H9 (cell line): ENCODE results near the gene SAV1. TPM values are rescaled to one million over a fixed set of nuclear protein-coding genes. Genes with fewer than 3 reads are reported as not detected.
A peak's percentile ranks its signal among the peaks of the same experiment; 100 is the strongest.

Experiments
- DNase-seq: peaks from one replicate; pipeline ENCODE4 v3.0.0-alpha.2; 2017
- H2AFZ ChIP-seq: one replicate; pipeline ENCODE4 v1.6.1; 2013; ENCODE audit warnings: mild to moderate bottlenecking, low read length, control low read depth, moderate library complexity
- H2AK5ac ChIP-seq: 2 replicates; pipeline ENCODE4 v1.6.1; 2013; ENCODE audit warnings: low read length, control low read depth, mixed read lengths; ENCODE audit not compliant: insufficient read length
- H2BK120ac ChIP-seq: one replicate; pipeline ENCODE4 v1.6.1; 2013; ENCODE audit warnings: low read depth, mild to moderate bottlenecking, low read length, control low read depth, inconsistent platforms; ENCODE audit not compliant: poor library complexity, severe bottlenecking
- H2BK12ac ChIP-seq: 2 replicates; pipeline ENCODE4 v1.6.1; 2013; ENCODE audit warnings: low read length, control low read depth, mixed read lengths, low read depth; ENCODE audit not compliant: insufficient read length
- H2BK15ac ChIP-seq: 2 replicates; pipeline ENCODE4 v1.6.1; 2013; ENCODE audit warnings: low read depth, low read length, control low read depth
- H2BK20ac ChIP-seq: one replicate; pipeline ENCODE4 v1.6.1; 2013; ENCODE audit warnings: low read depth, mild to moderate bottlenecking, low read length, control low read depth, inconsistent platforms; ENCODE audit not compliant: poor library complexity, severe bottlenecking
- H2BK5ac ChIP-seq: 2 replicates; pipeline ENCODE4 v1.6.1; 2013; ENCODE audit warnings: low read length, control low read depth, mixed read lengths; ENCODE audit not compliant: insufficient read length
- H3K14ac ChIP-seq: 2 replicates; pipeline ENCODE4 v1.6.1; 2013; ENCODE audit warnings: low read length, control low read depth; ENCODE audit not compliant: insufficient read depth
- H3K18ac ChIP-seq: 2 replicates; pipeline ENCODE4 v1.6.1; 2013; ENCODE audit warnings: low read depth, mild to moderate bottlenecking, mixed read lengths, low read length, control low read depth; ENCODE audit not compliant: insufficient read length
- H3K23ac ChIP-seq: 2 replicates; pipeline ENCODE4 v1.6.1; 2013; ENCODE audit warnings: low read length, control low read depth, mixed read lengths, low read depth; ENCODE audit not compliant: insufficient read length
- H3K23me2 ChIP-seq: 2 replicates; pipeline ENCODE4 v1.6.1; 2013; ENCODE audit warnings: low read depth, mild to moderate bottlenecking, mixed read lengths, low read length, control low read depth; ENCODE audit not compliant: insufficient read length, poor library complexity, severe bottlenecking
- H3K27ac ChIP-seq: 2 replicates; pipeline ENCODE4 v1.5.1; 2013; ENCODE audit warnings: low read length, control low read depth, mixed read lengths, low read depth; ENCODE audit not compliant: insufficient read length
- H3K27me3 ChIP-seq: 2 replicates; pipeline ENCODE4 v1.6.1; 2013; ENCODE audit warnings: low read length, control low read depth, inconsistent platforms; ENCODE audit not compliant: insufficient read depth
- H3K4ac ChIP-seq: 2 replicates; pipeline ENCODE4 v1.6.1; 2013; ENCODE audit warnings: low read depth, mild to moderate bottlenecking, control low read depth, inconsistent platforms, low read length, moderate library complexity
- H3K4me1 ChIP-seq: 2 replicates; pipeline ENCODE4 v1.6.1; 2013; ENCODE audit warnings: low read length, control low read depth, inconsistent platforms; ENCODE audit not compliant: insufficient read depth
- H3K4me2 ChIP-seq: 2 replicates; pipeline ENCODE4 v1.6.1; 2013; ENCODE audit warnings: low read length, control low read depth, mixed read lengths; ENCODE audit not compliant: insufficient read length, insufficient read depth
- H3K56ac ChIP-seq: 2 replicates; pipeline ENCODE4 v1.6.1; 2013; ENCODE audit warnings: low read depth, mild to moderate bottlenecking, mixed read lengths, low read length, control low read depth; ENCODE audit not compliant: insufficient read length
- H3K79me1 ChIP-seq: 2 replicates; pipeline ENCODE4 v1.6.1; 2013; ENCODE audit warnings: low read depth, mild to moderate bottlenecking, moderate library complexity, low read length, control low read depth, inconsistent platforms; ENCODE audit not compliant: insufficient read depth, poor library complexity, severe bottlenecking
- H3K79me2 ChIP-seq: 2 replicates; pipeline ENCODE4 v1.6.1; 2013; ENCODE audit warnings: low read length, control low read depth, inconsistent platforms; ENCODE audit not compliant: insufficient read depth
- H3K9ac ChIP-seq: 2 replicates; pipeline ENCODE4 v1.6.1; 2013; ENCODE audit warnings: low read length, control low read depth, mixed read lengths; ENCODE audit not compliant: insufficient read length; ENCODE audit errors: extremely low read depth
- H3K9me3 ChIP-seq: one replicate; pipeline ENCODE4 v1.6.1; 2013; ENCODE audit warnings: low read depth, low read length, inconsistent platforms; ENCODE audit not compliant: control insufficient read depth
- H3T11ph ChIP-seq: one replicate; pipeline ENCODE4 v1.6.1; 2013; ENCODE audit warnings: mild to moderate bottlenecking, low read length, control low read depth, inconsistent platforms
- H4K20me1 ChIP-seq: one replicate; pipeline ENCODE4 v1.6.1; 2013; ENCODE audit not compliant: control insufficient read depth, insufficient read length, insufficient read depth
- H4K5ac ChIP-seq: 2 replicates; pipeline ENCODE4 v1.6.1; 2013; ENCODE audit warnings: low read depth, mild to moderate bottlenecking, mixed read lengths, low read length, control low read depth; ENCODE audit not compliant: insufficient read length
- H4K8ac ChIP-seq: replicated peaks from 2 replicates; pipeline ENCODE4 v1.6.1; 2013; ENCODE audit warnings: low read length, control low read depth, mixed read lengths, low read depth; ENCODE audit not compliant: insufficient read length
- H4K91ac ChIP-seq: 2 replicates; pipeline ENCODE4 v1.6.1; 2013; ENCODE audit warnings: low read depth, mild to moderate bottlenecking, moderate library complexity, mixed read lengths, low read length, control low read depth; ENCODE audit not compliant: insufficient read length
- H3K27ac Mint-ChIP-seq, 3 experiments: 2 replicates in 2 of 3; 3 replicates in 1 of 3; pipeline ENCODE4 v1.8.0; 2020 to 2021; ENCODE audit warnings: mixed read lengths in 3 of 3, mild to moderate bottlenecking in 1 of 3, moderate library complexity in 1 of 3
- H3K27me3 Mint-ChIP-seq: 2 replicates; pipeline ENCODE4 v1.8.0; 2021; ENCODE audit warnings: low read depth, mild to moderate bottlenecking, moderate library complexity, mixed read lengths
- H3K36me3 Mint-ChIP-seq, 3 experiments: 2 replicates in 2 of 3; 3 replicates in 1 of 3; pipeline ENCODE4 v1.8.0; 2020 to 2021; ENCODE audit warnings: low read depth in 3 of 3, mixed read lengths in 3 of 3; ENCODE audit not compliant: insufficient read depth in 1 of 3
- H3K4me1 Mint-ChIP-seq, 2 experiments: 2 replicates each; pipeline ENCODE4 v1.8.0; 2020; ENCODE audit warnings: mixed read lengths in 2 of 2
- H3K4me3 Mint-ChIP-seq, 2 experiments: 2 replicates in 1 of 2; 3 replicates in 1 of 2; pipeline ENCODE4 v1.8.0; 2020 to 2021; ENCODE audit warnings: mild to moderate bottlenecking in 2 of 2, mixed read lengths in 2 of 2, moderate library complexity in 1 of 2
- H3K9me3 Mint-ChIP-seq, 2 experiments: 2 replicates in 1 of 2; 3 replicates in 1 of 2; pipeline ENCODE4 v1.8.0; 2020; ENCODE audit warnings: mild to moderate bottlenecking in 2 of 2, mixed read lengths in 2 of 2, moderate library complexity in 1 of 2
- CTCF ChIP-seq: fragments of 200-600 bp; sonication (generic); conservative IDR thresholded peaks from 3 replicates; pipeline ENCODE4 v1.8.0; 2021; ENCODE audit warnings: antibody characterized with exemption, mild to moderate bottlenecking
- WGBS: extraction: QIAGEN DNeasy Blood & Tissue Kit; methylation state at CpG from one replicate; pipeline ENCODE4 v1.1.7; 2013; ENCODE audit warnings: missing lambda C conversion rate, low lambda C conversion rate, mixed read lengths; ENCODE audit not compliant: insufficient read length; ENCODE audit errors: extremely low coverage; 5-methylcytosine and 5-hydroxymethylcytosine counted together
- total RNA-seq: library from RNA; stranded (reverse); gene quantifications from 2 replicates; pipeline ENCODE4 v1.2.1, GENCODE V29; 2021

SAV1 gene
- total RNA-seq, 1 experiment from 2014 or later: 57.3 TPM

GRCh38 chr14:50599700-50600444 is 68.2 kb downstream of the SAV1 start:
- no peak overlapping the region for H4K8ac ChIP-seq
- H3K27ac Mint-ChIP-seq: peak overlapping the region in 2 of 3 experiments; percentile 25 to 61; a peak in 3 of 7 replicates
- no peaks in the 10 kb centered on the region for H3K9me3 ChIP-seq
- H3K79me1 ChIP-seq: no peaks in the 10 kb centered on the region
- no peak overlapping the region for H3K14ac ChIP-seq
- peak; percentile 73 for TF ChIP-seq CTCF
- H2BK12ac ChIP-seq: no peak overlapping the region
- no peaks in the 10 kb centered on the region for H3K36me3 Mint-ChIP-seq
- H4K20me1 ChIP-seq: no peaks in the 10 kb centered on the region
- H3K23me2 ChIP-seq: no peaks in the 10 kb centered on the region
- H4K91ac ChIP-seq: no peak overlapping the region
- H3K4ac ChIP-seq: no peak overlapping the region
- peaks cover 10 to 18% of the 10 kb centered on the region in 2 experiments for H3K4me1 Mint-ChIP-seq
- H3K18ac ChIP-seq: no peak overlapping the region
- no peak overlapping the region for H3K4me2 ChIP-seq
- H3K27me3 Mint-ChIP-seq: no peaks in the 10 kb centered on the region
- WGBS: no CpG with 5 or more reads among the region's 4 CpGs
- no peak overlapping the region for H3K4me3 Mint-ChIP-seq
- no peaks in the 10 kb centered on the region for H3K79me2 ChIP-seq
- no peak overlapping the region for H2BK120ac ChIP-seq
- no peak for DNase-seq
- no peak overlapping the region for H2AFZ ChIP-seq
- H2BK20ac ChIP-seq: no peak overlapping the region
- no peak overlapping the region for H2BK5ac ChIP-seq
- H2AK5ac ChIP-seq: no peak overlapping the region
- no peak overlapping the region for H3K9ac ChIP-seq
- no peaks in the 10 kb centered on the region for H3K27me3 ChIP-seq
- no peak overlapping the region for H3K27ac ChIP-seq
- H3K56ac ChIP-seq: no peak overlapping the region
- H2BK15ac ChIP-seq: no peak overlapping the region
- no peaks in the 10 kb centered on the region for H3K9me3 Mint-ChIP-seq
- H4K5ac ChIP-seq: no peak overlapping the region
- H3T11ph ChIP-seq: no peak overlapping the region
- H3K23ac ChIP-seq: no peak overlapping the region
- H3K4me1 ChIP-seq: no peaks in the 10 kb centered on the region
